ENCODE measurements around the gene OR5AU1. TPM values are rescaled to one million over a fixed set of nuclear protein-coding genes. Genes with fewer than 3 reads are reported as not detected.

Gene OR5AU1
- total RNA-seq, 1 experiment from 2014 or later, result not detected

GRCh38 chr14:21112255-21112654 lies 43.6 kb downstream of the OR5AU1 start:
- Histone ChIP-seq H3K23me2 (ENCODE audit: insufficient read length, low read depth, low read length, poor library complexity, severe bottlenecking) (no peaks in the 10 kb centered on the region), H3T11ph (ENCODE audit: low read length) (no peak overlapping the region), H2AFZ (ENCODE audit: low read length) (no peak overlapping the region), H4K91ac (ENCODE audit: insufficient read length, low read depth, low read length) (no peak overlapping the region), H4K8ac (replicated peaks; ENCODE audit: insufficient read length, low read depth, low read length) (no peak overlapping the region), H4K5ac (ENCODE audit: insufficient read length, low read depth, low read length) (no peak overlapping the region), H2BK120ac (ENCODE audit: low read depth, low read length, poor library complexity, severe bottlenecking) (no peak overlapping the region), H2AK5ac (ENCODE audit: insufficient read length, low read length) (no peak overlapping the region), H2BK15ac (ENCODE audit: low read depth, low read length) (no peak overlapping the region), H2BK12ac (ENCODE audit: insufficient read length, low read depth, low read length) (no peak overlapping the region), H3K4me2 (ENCODE audit: insufficient read depth, insufficient read length, low read length) (no peak overlapping the region), H3K23ac (ENCODE audit: insufficient read length, low read depth, low read length) (no peak overlapping the region), H3K27ac (ENCODE audit: insufficient read length, low read depth, low read length) (no peak overlapping the region), H3K56ac (ENCODE audit: insufficient read length, low read depth, low read length) (no peak overlapping the region), H3K14ac (ENCODE audit: insufficient read depth, low read length) (no peak overlapping the region), H3K18ac (ENCODE audit: insufficient read length, low read depth, low read length) (no peak overlapping the region), H2BK5ac (ENCODE audit: insufficient read length, low read length) (no peak overlapping the region), H4K20me1 (ENCODE audit: control insufficient read depth, insufficient read depth, insufficient read length) (no peaks in the 10 kb centered on the region), H3K9ac (ENCODE audit: extremely low read depth, insufficient read length, low read length) (no peak overlapping the region), H2BK20ac (ENCODE audit: low read depth, low read length, poor library complexity, severe bottlenecking) (no peak overlapping the region), H3K9me3 (ENCODE audit: control insufficient read depth, low read depth, low read length) (no peaks in the 10 kb centered on the region), H3K79me1 (ENCODE audit: insufficient read depth, low read depth, low read length, poor library complexity, severe bottlenecking) (no peaks in the 10 kb centered on the region), H3K79me2 (ENCODE audit: insufficient read depth, low read length) (no peaks in the 10 kb centered on the region), H3K4ac (ENCODE audit: low read depth, low read length) (no peak overlapping the region), H3K27me3 (ENCODE audit: insufficient read depth, low read length) (no peaks in the 10 kb centered on the region), H3K4me1 (ENCODE audit: insufficient read depth, low read length) (peaks cover 3% of the 10 kb centered on the region; the same call in 1 of the 2 replicates)
- Mint-ChIP-seq H3K36me3 (ENCODE audit: insufficient read depth in 1 of 3, low read depth in 3 of 3) (no peaks in the 10 kb centered on the region), H3K4me3 (no peak overlapping the region), H3K9me3 (no peaks in the 10 kb centered on the region), H3K4me1 (peaks cover 14 to 24% of the 10 kb centered on the region in 2 experiments), H3K27me3 (ENCODE audit: low read depth) (no peaks in the 10 kb centered on the region), H3K27ac (no peak overlapping the region; a peak in 1 of 7 replicates)
- no peak for DNase-seq
- no CpG with 5 or more reads among the region's 4 CpGs for whole genome bisulfite sequencing (ENCODE audit: extremely low coverage, insufficient read length, low lambda C conversion rate)
- TF ChIP-seq, protein P1, sequence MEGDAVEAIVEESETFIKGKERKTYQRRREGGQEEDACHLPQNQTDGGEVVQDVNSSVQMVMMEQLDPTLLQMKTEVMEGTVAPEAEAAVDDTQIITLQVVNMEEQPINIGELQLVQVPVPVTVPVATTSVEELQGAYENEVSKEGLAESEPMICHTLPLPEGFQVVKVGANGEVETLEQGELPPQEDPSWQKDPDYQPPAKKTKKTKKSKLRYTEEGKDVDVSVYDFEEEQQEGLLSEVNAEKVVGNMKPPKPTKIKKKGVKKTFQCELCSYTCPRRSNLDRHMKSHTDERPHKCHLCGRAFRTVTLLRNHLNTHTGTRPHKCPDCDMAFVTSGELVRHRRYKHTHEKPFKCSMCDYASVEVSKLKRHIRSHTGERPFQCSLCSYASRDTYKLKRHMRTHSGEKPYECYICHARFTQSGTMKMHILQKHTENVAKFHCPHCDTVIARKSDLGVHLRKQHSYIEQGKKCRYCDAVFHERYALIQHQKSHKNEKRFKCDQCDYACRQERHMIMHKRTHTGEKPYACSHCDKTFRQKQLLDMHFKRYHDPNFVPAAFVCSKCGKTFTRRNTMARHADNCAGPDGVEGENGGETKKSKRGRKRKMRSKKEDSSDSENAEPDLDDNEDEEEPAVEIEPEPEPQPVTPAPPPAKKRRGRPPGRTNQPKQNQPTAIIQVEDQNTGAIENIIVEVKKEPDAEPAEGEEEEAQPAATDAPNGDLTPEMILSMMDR (conservative IDR thresholded peaks at IDR 0.05), result no peak

Measured in H9 (cell line).